CD14-positive monocyte (primary cell): ENCODE data around the gene GALNT15. TPM values are rescaled to one million over a fixed set of nuclear protein-coding genes. Genes with fewer than 3 reads are reported as not detected.

ENCODE experiments used
- DNase-seq, 3 donors: peaks; one replicate each; pipeline ENCODE4 v3.0.0-alpha.2; 2011 to 2022
- H2AFZ ChIP-seq: 2 replicates; pipeline ENCODE4 v1.6.0; 2012; ENCODE audit warnings: mild to moderate bottlenecking, low read depth, low read length, inconsistent platforms; ENCODE audit not compliant: insufficient read depth, poor library complexity, severe bottlenecking
- H3K27ac ChIP-seq, 2 donors: 1 replicate in 1 of 2; 2 replicates in 1 of 2; pipeline ENCODE4 v1.5.1; 2012 to 2013; ENCODE audit warnings: low read length in 2 of 2, control low read depth in 1 of 2, inconsistent platforms in 1 of 2, low read depth in 1 of 2, mild to moderate bottlenecking in 1 of 2
- H3K27me3 ChIP-seq, 2 donors: one replicate each; pipeline versions ENCODE4 v1.6.0 to v1.6.1; 2011 to 2013; ENCODE audit warnings: low read length in 2 of 2; ENCODE audit not compliant: control insufficient read depth in 2 of 2, insufficient read depth in 2 of 2
- H3K36me3 ChIP-seq, 2 donors: replicated peaks in 1 of 2; 1 replicate in 1 of 2; 2 replicates in 1 of 2; pipeline versions ENCODE4 v1.5.1 to v1.6.1; 2012 to 2013; ENCODE audit warnings: low read length in 2 of 2, control low read depth in 1 of 2, inconsistent platforms in 1 of 2, mild to moderate bottlenecking in 1 of 2; ENCODE audit not compliant: insufficient read depth in 2 of 2, control insufficient read depth in 1 of 2
- H3K4me1 ChIP-seq, 2 donors: 1 replicate in 1 of 2; 2 replicates in 1 of 2; pipeline versions ENCODE4 v1.5.1 to v1.6.1; 2012 to 2013; ENCODE audit warnings: low read length in 2 of 2, control low read depth in 1 of 2, inconsistent platforms in 1 of 2, mild to moderate bottlenecking in 1 of 2, moderate library complexity in 1 of 2; ENCODE audit not compliant: insufficient read depth in 2 of 2, control insufficient read depth in 1 of 2
- H3K4me2 ChIP-seq: replicated peaks from 2 replicates; pipeline ENCODE3; 2012; ENCODE audit warnings: low read length, moderate library complexity, mild to moderate bottlenecking; ENCODE audit not compliant: poor library complexity, severe bottlenecking; ENCODE audit errors: extremely low read depth
- H3K4me3 ChIP-seq, 3 experiments: fragments of 200-600 bp in 1 of 3; sonication (generic) in 1 of 3; replicated peaks in 1 of 3; 1 replicate in 2 of 3; 2 replicates in 1 of 3; pipeline ENCODE4 v1.5.1; 2011 to 2013; ENCODE audit warnings: low read length in 3 of 3, mild to moderate bottlenecking in 3 of 3, control low read depth in 2 of 3, low read depth in 2 of 3, inconsistent platforms in 1 of 3, moderate library complexity in 1 of 3
- H3K79me2 ChIP-seq: 2 replicates; pipeline ENCODE4 v1.6.0; 2012; ENCODE audit warnings: mild to moderate bottlenecking, control low read depth, inconsistent platforms, low read length, moderate library complexity; ENCODE audit not compliant: insufficient read depth
- H3K9ac ChIP-seq: 2 replicates; pipeline ENCODE4 v1.6.0; 2017; ENCODE audit warnings: low read length, mild to moderate bottlenecking; ENCODE audit not compliant: insufficient read depth, poor library complexity, severe bottlenecking
- H3K9me3 ChIP-seq, 2 donors: replicated peaks in 1 of 2; 1 replicate in 1 of 2; 2 replicates in 1 of 2; pipeline versions ENCODE4 v1.5.1 to v1.6.1; 2012 to 2013; ENCODE audit warnings: low read length in 2 of 2, control low read depth in 1 of 2; ENCODE audit not compliant: control insufficient read depth in 1 of 2, insufficient read depth in 1 of 2
- H4K20me1 ChIP-seq: 2 replicates; pipeline ENCODE4 v1.6.0; 2012; ENCODE audit warnings: mild to moderate bottlenecking, low read length, control low read depth, moderate library complexity; ENCODE audit not compliant: insufficient read depth
- H3K27ac Mint-ChIP-seq, 7 donors: one replicate each; pipeline ENCODE4 v1.8.0; 2020; ENCODE audit warnings: mild to moderate bottlenecking in 7 of 7, mixed read lengths in 7 of 7, moderate library complexity in 6 of 7, inconsistent platforms in 2 of 7
- H3K27me3 Mint-ChIP-seq, 3 donors: one replicate each; pipeline ENCODE4 v1.8.0; 2021 to 2022; ENCODE audit warnings: low read depth in 3 of 3, mild to moderate bottlenecking in 3 of 3, mixed read lengths in 3 of 3, moderate library complexity in 3 of 3, inconsistent platforms in 1 of 3
- H3K36me3 Mint-ChIP-seq, 2 donors: one replicate each; pipeline ENCODE4 v1.8.0; 2020; ENCODE audit warnings: mixed read lengths in 2 of 2, inconsistent platforms in 1 of 2, mild to moderate bottlenecking in 1 of 2
- H3K4me1 Mint-ChIP-seq: one replicate; pipeline ENCODE4 v1.8.0; 2020; ENCODE audit warnings: mild to moderate bottlenecking, mixed read lengths
- H3K4me3 Mint-ChIP-seq, 2 donors: one replicate each; pipeline ENCODE4 v1.8.0; 2020; ENCODE audit warnings: mild to moderate bottlenecking in 2 of 2, mixed read lengths in 2 of 2, moderate library complexity in 1 of 2
- H3K9me3 Mint-ChIP-seq, 7 donors: one replicate each; pipeline ENCODE4 v1.8.0; 2020 to 2022; ENCODE audit warnings: mixed read lengths in 7 of 7, mild to moderate bottlenecking in 6 of 7, moderate library complexity in 6 of 7, inconsistent platforms in 2 of 7
- WGBS: methylation state at CpG from one replicate; pipeline ENCODE4 v1.1.5; 2013; ENCODE audit warnings: missing lambda C conversion rate; ENCODE audit not compliant: insufficient coverage; 5-methylcytosine and 5-hydroxymethylcytosine counted together
- intact Hi-C, 2 donors: fragments of 100-400 bp; cut with micrococcal nuclease; formaldehyde crosslinking; loops; one replicate each; pipeline versions ENCODE4 v1.15.0 to v1.15.1; 2023
- polyA plus RNA-seq, 3 donors: library from polyadenylated mRNA; depleted of rRNA in 1 of 3; unstranded in 2 of 3; stranded (reverse) in 1 of 3; fragments of 300-500 nt in 2 of 3; fragments of >200 nt in 1 of 3; fragmentation: Illumina TruSeq in 2 of 3; gene quantifications; 1 replicate in 2 of 3; 2 replicates in 1 of 3; pipeline ENCODE4 v1.2.3, GENCODE V29; 2012 to 2021
- TF ChIP-seq, protein P1 (sequence below): fragments of 200-600 bp; IDR thresholded peaks from one replicate; pipeline ENCODE4 v1.8.0; 2022; ENCODE audit warnings: antibody characterized with exemption, mild to moderate bottlenecking

GALNT15 gene
- polyA plus RNA-seq, 3 donors, result not detected

DNA sequence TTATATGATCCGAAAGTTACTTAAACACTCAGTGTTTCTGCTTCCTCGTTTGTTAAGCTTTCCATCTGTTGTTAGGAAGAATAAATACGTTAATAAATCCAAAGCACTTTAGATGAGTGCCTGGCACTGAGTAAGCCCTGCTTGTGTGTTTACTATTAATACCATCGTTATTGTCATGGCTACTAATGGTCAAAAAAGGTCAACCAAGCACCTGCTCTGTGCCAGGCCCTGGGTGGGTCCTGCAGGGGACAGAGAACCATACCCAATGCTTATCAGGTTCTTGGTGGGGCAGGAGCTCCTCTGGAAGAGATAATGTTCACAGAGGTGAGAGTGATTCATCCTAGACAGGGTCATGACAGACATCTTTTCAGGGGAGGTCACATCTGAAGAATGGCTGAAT, 39.9 kb downstream of the GALNT15 start:
- WGBS, result 100% methylated on average over 1 of the region's 4 CpGs
- H3K36me3 ChIP-seq, result no peaks in the 10 kb centered on the region
- Mint-ChIP-seq H3K27me3 (peaks cover 1 to 3% (median 2%) of the 10 kb centered on the region in 3 donors), H3K4me1 (no peaks in the 10 kb centered on the region), H3K4me3 (no peak overlapping the region), H3K9me3 (peaks cover 0 to 2% (median 0%) of the 10 kb centered on the region in 7 donors), H3K27ac (no peak overlapping the region), H3K36me3 (no peaks in the 10 kb centered on the region)
- H3K79me2 ChIP-seq, result no peaks in the 10 kb centered on the region
- no peak for DNase-seq
- TF ChIP-seq, protein P1, sequence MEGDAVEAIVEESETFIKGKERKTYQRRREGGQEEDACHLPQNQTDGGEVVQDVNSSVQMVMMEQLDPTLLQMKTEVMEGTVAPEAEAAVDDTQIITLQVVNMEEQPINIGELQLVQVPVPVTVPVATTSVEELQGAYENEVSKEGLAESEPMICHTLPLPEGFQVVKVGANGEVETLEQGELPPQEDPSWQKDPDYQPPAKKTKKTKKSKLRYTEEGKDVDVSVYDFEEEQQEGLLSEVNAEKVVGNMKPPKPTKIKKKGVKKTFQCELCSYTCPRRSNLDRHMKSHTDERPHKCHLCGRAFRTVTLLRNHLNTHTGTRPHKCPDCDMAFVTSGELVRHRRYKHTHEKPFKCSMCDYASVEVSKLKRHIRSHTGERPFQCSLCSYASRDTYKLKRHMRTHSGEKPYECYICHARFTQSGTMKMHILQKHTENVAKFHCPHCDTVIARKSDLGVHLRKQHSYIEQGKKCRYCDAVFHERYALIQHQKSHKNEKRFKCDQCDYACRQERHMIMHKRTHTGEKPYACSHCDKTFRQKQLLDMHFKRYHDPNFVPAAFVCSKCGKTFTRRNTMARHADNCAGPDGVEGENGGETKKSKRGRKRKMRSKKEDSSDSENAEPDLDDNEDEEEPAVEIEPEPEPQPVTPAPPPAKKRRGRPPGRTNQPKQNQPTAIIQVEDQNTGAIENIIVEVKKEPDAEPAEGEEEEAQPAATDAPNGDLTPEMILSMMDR, result no peak
- H3K9ac ChIP-seq, result no peak overlapping the region
- H3K4me2 ChIP-seq, result no peak overlapping the region
- intact Hi-C loops, result no loop called here
- H3K4me3 ChIP-seq, result no peak overlapping the region
- no peak overlapping the region for H2AFZ ChIP-seq
- H4K20me1 ChIP-seq, result no peaks in the 10 kb centered on the region
- no peak overlapping the region for H3K27ac ChIP-seq
- H3K9me3 ChIP-seq, result no peaks in the 10 kb centered on the region
- H3K27me3 ChIP-seq, result no peaks in the 10 kb centered on the region
- H3K4me1 ChIP-seq, result no peaks in the 10 kb centered on the region

DNA sequence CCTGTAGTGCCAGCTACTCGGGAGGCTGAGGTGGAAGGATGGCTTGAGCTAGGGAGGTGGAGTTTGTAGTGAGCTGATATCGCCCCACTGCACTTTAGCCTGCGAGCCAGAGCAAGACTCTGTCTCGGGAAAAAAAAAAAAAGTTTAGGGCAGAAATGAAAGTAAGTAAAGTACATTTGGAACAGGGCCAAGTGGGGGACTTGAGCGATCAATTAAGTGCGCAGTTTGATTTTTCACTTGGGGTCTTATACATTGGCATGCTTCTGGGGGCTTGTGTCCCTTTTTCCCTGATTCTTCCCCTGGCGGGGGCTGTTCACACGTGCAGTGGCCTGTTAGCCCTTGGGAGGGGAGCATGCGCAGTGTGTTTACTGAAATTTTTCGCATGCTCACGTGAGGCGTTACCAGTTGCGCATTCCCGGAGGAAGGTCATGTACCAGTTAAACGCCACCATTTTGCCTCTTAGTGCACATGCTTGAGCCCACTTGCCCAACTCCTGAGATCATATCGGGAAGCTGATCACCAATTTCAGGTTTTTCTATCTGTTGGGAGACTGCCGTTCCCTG, 42.0 kb downstream of the GALNT15 start:
- H3K4me3 ChIP-seq, result no peak overlapping the region
- H3K4me1 Mint-ChIP-seq, result no peaks in the 10 kb centered on the region
- H3K9ac ChIP-seq, result no peak overlapping the region
- 97% methylated on average over 14 of the region's 17 CpGs for WGBS
- TF ChIP-seq, protein P1, result no peak
- no peaks in the 10 kb centered on the region for H3K9me3 ChIP-seq
- intact Hi-C loops, result no loop called here
- no peaks in the 10 kb centered on the region for H3K4me1 ChIP-seq
- no peaks in the 10 kb centered on the region for H3K36me3 ChIP-seq
- no peaks in the 10 kb centered on the region for H4K20me1 ChIP-seq
- no peaks in the 10 kb centered on the region for H3K79me2 ChIP-seq
- H3K9me3 Mint-ChIP-seq, result peaks cover 0 to 2% (median 0%) of the 10 kb centered on the region in 7 donors
- DNase-seq, result no peak
- H3K27ac Mint-ChIP-seq, result no peak overlapping the region
- H3K4me3 Mint-ChIP-seq, result no peak overlapping the region
- H3K27ac ChIP-seq, result no peak overlapping the region
- no peak overlapping the region for H2AFZ ChIP-seq
- H3K4me2 ChIP-seq, result no peak overlapping the region
- peaks cover 1 to 3% (median 2%) of the 10 kb centered on the region in 3 donors for H3K27me3 Mint-ChIP-seq
- H3K36me3 Mint-ChIP-seq, result no peaks in the 10 kb centered on the region
- no peaks in the 10 kb centered on the region for H3K27me3 ChIP-seq
